Germinal center (tissue), 1 donor: Measurements from ENCODE around the gene CCDC194.
"Not testable (repeated sequence)": the region's sequence is repeated elsewhere in the genome, so short reads cannot be mapped to it uniquely, and the experiment has no call there.

ENCODE experiments used
- DNase-seq: peaks from one replicate; pipeline ENCODE4 v3.0.0; 2012; ENCODE audit warnings: mixed read lengths, low spot score

Gene CCDC194

GRCh38 chr19:17370026-17370587 is 23.9 kb downstream of the CCDC194 start:
- peak; percentile 62 for DNase-seq

- no peak for DNase-seq
These were observed 28.6 kb downstream of the CCDC194 start for GRCh38 chr19:17365361-17365760.

- not testable (repeated sequence) for DNase-seq
These were observed 30.0 kb downstream of the CCDC194 start for GRCh38 chr19:17363852-17364605.

GRCh38 chr19:17359905-17360800 is 33.8 kb downstream of the CCDC194 start:
- DNase-seq, result no peak

GRCh38 chr19:17358395-17358794 is 35.6 kb downstream of the CCDC194 start:
- DNase-seq, result no peak

- DNase-seq, result no peak
These were observed 36.3 kb downstream of the CCDC194 start for GRCh38 chr19:17357724-17358123.

GRCh38 chr19:17357078-17357666 is 36.8 kb downstream of the CCDC194 start:
- no peak for DNase-seq

- no peak for DNase-seq
These were observed 40.6 kb downstream of the CCDC194 start for GRCh38 chr19:17353386-17353785.

GRCh38 chr19:17352608-17353280 is 41.3 kb downstream of the CCDC194 start:
- DNase-seq, result no peak

GRCh38 chr19:17351815-17352435 is 42.1 kb downstream of the CCDC194 start:
- DNase-seq, result no peak

GRCh38 chr19:17348700-17349099 is 45.3 kb downstream of the CCDC194 start:
- DNase-seq, result no peak

GRCh38 chr19:17347877-17348276 is 46.1 kb downstream of the CCDC194 start:
- no peak for DNase-seq

- DNase-seq, result no peak
These were observed 46.6 kb downstream of the CCDC194 start for GRCh38 chr19:17347361-17347760.

GRCh38 chr19:17346109-17346671 is 47.8 kb downstream of the CCDC194 start:
- peak; percentile 85 for DNase-seq

GRCh38 chr19:17341845-17342244 is 52.2 kb downstream of the CCDC194 start:
- no peak for DNase-seq

GRCh38 chr19:17341386-17341785 is 52.6 kb downstream of the CCDC194 start:
- DNase-seq, result no peak

- no peak for DNase-seq
These were observed 53.1 kb downstream of the CCDC194 start for GRCh38 chr19:17340871-17341357.
